Panc1 (cell line): ENCODE data around the gene CAST. TPM values are rescaled to one million over a fixed set of nuclear protein-coding genes. Genes with fewer than 3 reads are reported as not detected.
"Not testable (repeated sequence)": the region's sequence is repeated elsewhere in the genome, so short reads cannot be mapped to it uniquely, and the experiment has no call there.

Experiments used
- ATAC-seq: fragments of 200-7000 bp; cut with Tn5 transposase; 2 replicates; pipeline ENCODE4 v1.9.1; 2020; ENCODE audit warnings: mild to moderate bottlenecking, moderate library complexity
- BruUV-seq: library from RNA; stranded (reverse); fragments of 400-500 nt; replicated peaks from 2 replicates; lab custom pipeline; 2021; lab: Mats Ljungman, UMichigan
- CTCF ChIA-PET: fragments of 300-600 bp; sonication (Branson Sonifier 250); formaldehyde crosslinking; loops from one replicate; lab custom pipeline; 2022; ENCODE audit warnings: antibody characterized with exemption; lab: Charles Lee
- POLR2A ChIA-PET: fragments of 300-600 bp; sonication (Branson Sonifier 250); formaldehyde crosslinking; loops from one replicate; lab custom pipeline; 2022; ENCODE audit warnings: antibody characterized with exemption; lab: Charles Lee
- DNase-seq: peaks from one replicate; pipeline ENCODE4 v3.0.0-alpha.2; 2010; ENCODE audit warnings: low read depth, low spot score
- H3K27ac ChIP-seq: 2 replicates; pipeline ENCODE4 v1.5.1; 2011; ENCODE audit warnings: mild to moderate bottlenecking, low read length, inconsistent platforms
- H3K27me3 ChIP-seq: fragments of 200-500 bp; sonication (Bioruptor generic); 2 replicates; pipeline ENCODE4 v1.6.0; 2014; ENCODE audit warnings: low read length, inconsistent platforms; ENCODE audit not compliant: control insufficient read depth, insufficient read depth
- H3K36me3 ChIP-seq: fragments of 200-500 bp; sonication (Bioruptor generic); 2 replicates; pipeline ENCODE4 v1.5.1; 2014; ENCODE audit warnings: inconsistent platforms, mild to moderate bottlenecking, low read length, moderate library complexity; ENCODE audit not compliant: control insufficient read depth, insufficient read depth
- H3K4me1 ChIP-seq: 2 replicates; pipeline ENCODE4 v1.5.1; 2011; ENCODE audit warnings: inconsistent platforms, mild to moderate bottlenecking, low read length, moderate library complexity; ENCODE audit not compliant: control insufficient read depth, insufficient read depth
- H3K4me3 ChIP-seq, 2 experiments: 2 replicates each; pipeline ENCODE4 v1.5.1; 2011 to 2012; ENCODE audit warnings: low read depth in 2 of 2, low read length in 2 of 2, mild to moderate bottlenecking in 2 of 2, inconsistent platforms in 1 of 2, moderate library complexity in 1 of 2
- H3K9me3 ChIP-seq: fragments of 200-500 bp; sonication (Bioruptor generic); 2 replicates; pipeline ENCODE4 v1.5.1; 2014; ENCODE audit warnings: low read depth, mild to moderate bottlenecking, inconsistent platforms, low read length, moderate library complexity; ENCODE audit not compliant: control insufficient read depth, insufficient read depth
- POLR2AphosphoS5 ChIP-seq: IDR thresholded peaks from 2 replicates; pipeline ENCODE4 v1.6.1; 2012; ENCODE audit warnings: mild to moderate bottlenecking, low read depth, low read length, moderate library complexity
- SIN3A ChIP-seq: IDR thresholded peaks from 2 replicates; pipeline ENCODE4 v1.6.1; 2012; ENCODE audit warnings: low read depth, mild to moderate bottlenecking, low read length, moderate library complexity, borderline replicate concordance; ENCODE audit not compliant: insufficient read depth
- TCF7L2 ChIP-seq: IDR thresholded peaks from 2 replicates; pipeline ENCODE4 v1.6.1; 2011; ENCODE audit warnings: mild to moderate bottlenecking, low read depth, low read length, inconsistent platforms
- in situ Hi-C: cut with HindIII; loops from 2 replicates; pipeline ENCODE4 v1.10.0; 2016; ENCODE audit warnings: low sequenced_read_pairs, low pct_unique_long_range_greater_than_20kb
- intact Hi-C: fragments of 100-400 bp; cut with micrococcal nuclease; formaldehyde crosslinking; loops from one replicate; pipeline ENCODE4 v1.10.0; 2022; ENCODE audit not compliant: unreplicated experiment
- total RNA-seq: library from RNA; stranded (reverse); gene quantifications from one replicate; pipeline ENCODE4 v1.2.1, GENCODE V29; 2021; ENCODE audit not compliant: unreplicated experiment
- TF ChIP-seq, protein P1 (sequence below), 2 experiments: IDR thresholded peaks; 2 replicates each; pipeline ENCODE4 v1.6.1; 2011 to 2012; ENCODE audit warnings: low read depth in 2 of 2, control low read depth in 1 of 2, low read length in 1 of 2, mild to moderate bottlenecking in 1 of 2, moderate library complexity in 1 of 2; ENCODE audit not compliant: insufficient read depth in 1 of 2
- TF ChIP-seq, protein P2 (sequence below): fragments of 450-650 bp; IDR thresholded peaks from 2 replicates; pipeline ENCODE4 v1.5.1; 2017; ENCODE audit warnings: mild to moderate bottlenecking

CAST gene
- total RNA-seq, 1 experiment from 2014 or later, result 212 TPM

DNA sequence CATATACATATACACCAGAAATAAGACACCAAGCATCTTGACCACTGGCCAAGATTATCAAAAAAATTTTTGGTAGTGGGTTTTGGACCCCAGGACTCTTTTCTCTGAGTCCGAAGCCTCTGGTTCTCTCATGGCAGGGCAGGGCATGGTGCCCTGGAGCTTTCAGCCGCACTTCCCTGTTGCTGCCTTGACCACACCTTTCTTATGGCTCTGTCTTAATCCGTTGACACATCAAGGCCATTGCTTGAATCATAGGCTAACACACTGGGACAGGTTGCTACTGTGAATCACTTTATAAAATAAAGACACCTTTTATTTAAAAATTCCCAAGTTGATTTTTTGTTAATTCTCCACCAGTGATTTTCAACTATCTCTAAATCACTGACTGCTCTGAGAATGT is 45.4 kb upstream of the CAST start:
- Histone ChIP-seq H3K9me3 (no peaks in the 10 kb centered on the region), H3K36me3 (no peaks in the 10 kb centered on the region), H3K27ac (no peak overlapping the region), H3K4me3 (no peak overlapping the region), H3K27me3 (peaks cover 3% of the 10 kb centered on the region; the same call in 1 of the 2 replicates), H3K4me1 (no peaks in the 10 kb centered on the region; the same call in 1 of the 2 replicates)
- BruUV-seq, result no TSS peak
- POLR2A ChIA-PET, result no interaction called here
- intact Hi-C loops, result loop anchor here (10.0 kb wide), 2 partner anchors 138 to 548 kb away; no protein-coding TSS in a partner anchor
- no peak for ATAC-seq
- no peak for DNase-seq
- in situ Hi-C loops, result no loop called here
- no peak for TF ChIP-seq TCF7L2
- TF ChIP-seq, protein P1, sequence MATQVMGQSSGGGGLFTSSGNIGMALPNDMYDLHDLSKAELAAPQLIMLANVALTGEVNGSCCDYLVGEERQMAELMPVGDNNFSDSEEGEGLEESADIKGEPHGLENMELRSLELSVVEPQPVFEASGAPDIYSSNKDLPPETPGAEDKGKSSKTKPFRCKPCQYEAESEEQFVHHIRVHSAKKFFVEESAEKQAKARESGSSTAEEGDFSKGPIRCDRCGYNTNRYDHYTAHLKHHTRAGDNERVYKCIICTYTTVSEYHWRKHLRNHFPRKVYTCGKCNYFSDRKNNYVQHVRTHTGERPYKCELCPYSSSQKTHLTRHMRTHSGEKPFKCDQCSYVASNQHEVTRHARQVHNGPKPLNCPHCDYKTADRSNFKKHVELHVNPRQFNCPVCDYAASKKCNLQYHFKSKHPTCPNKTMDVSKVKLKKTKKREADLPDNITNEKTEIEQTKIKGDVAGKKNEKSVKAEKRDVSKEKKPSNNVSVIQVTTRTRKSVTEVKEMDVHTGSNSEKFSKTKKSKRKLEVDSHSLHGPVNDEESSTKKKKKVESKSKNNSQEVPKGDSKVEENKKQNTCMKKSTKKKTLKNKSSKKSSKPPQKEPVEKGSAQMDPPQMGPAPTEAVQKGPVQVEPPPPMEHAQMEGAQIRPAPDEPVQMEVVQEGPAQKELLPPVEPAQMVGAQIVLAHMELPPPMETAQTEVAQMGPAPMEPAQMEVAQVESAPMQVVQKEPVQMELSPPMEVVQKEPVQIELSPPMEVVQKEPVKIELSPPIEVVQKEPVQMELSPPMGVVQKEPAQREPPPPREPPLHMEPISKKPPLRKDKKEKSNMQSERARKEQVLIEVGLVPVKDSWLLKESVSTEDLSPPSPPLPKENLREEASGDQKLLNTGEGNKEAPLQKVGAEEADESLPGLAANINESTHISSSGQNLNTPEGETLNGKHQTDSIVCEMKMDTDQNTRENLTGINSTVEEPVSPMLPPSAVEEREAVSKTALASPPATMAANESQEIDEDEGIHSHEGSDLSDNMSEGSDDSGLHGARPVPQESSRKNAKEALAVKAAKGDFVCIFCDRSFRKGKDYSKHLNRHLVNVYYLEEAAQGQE (IDR thresholded peaks at IDR 0.05; ENCODE audit: insufficient read depth in 1 of 2, low read depth in 2 of 2, low read length in 1 of 2), result no peak
- TF ChIP-seq, protein P2, sequence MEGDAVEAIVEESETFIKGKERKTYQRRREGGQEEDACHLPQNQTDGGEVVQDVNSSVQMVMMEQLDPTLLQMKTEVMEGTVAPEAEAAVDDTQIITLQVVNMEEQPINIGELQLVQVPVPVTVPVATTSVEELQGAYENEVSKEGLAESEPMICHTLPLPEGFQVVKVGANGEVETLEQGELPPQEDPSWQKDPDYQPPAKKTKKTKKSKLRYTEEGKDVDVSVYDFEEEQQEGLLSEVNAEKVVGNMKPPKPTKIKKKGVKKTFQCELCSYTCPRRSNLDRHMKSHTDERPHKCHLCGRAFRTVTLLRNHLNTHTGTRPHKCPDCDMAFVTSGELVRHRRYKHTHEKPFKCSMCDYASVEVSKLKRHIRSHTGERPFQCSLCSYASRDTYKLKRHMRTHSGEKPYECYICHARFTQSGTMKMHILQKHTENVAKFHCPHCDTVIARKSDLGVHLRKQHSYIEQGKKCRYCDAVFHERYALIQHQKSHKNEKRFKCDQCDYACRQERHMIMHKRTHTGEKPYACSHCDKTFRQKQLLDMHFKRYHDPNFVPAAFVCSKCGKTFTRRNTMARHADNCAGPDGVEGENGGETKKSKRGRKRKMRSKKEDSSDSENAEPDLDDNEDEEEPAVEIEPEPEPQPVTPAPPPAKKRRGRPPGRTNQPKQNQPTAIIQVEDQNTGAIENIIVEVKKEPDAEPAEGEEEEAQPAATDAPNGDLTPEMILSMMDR, result no peak
- TF ChIP-seq SIN3A, result no peak
- no peak for TF ChIP-seq POLR2AphosphoS5
- CTCF ChIA-PET, result interaction anchor here (0.6 kb wide), 1 partner anchor 136 kb away, joined by 13 read pairs; no protein-coding TSS in a partner anchor

DNA sequence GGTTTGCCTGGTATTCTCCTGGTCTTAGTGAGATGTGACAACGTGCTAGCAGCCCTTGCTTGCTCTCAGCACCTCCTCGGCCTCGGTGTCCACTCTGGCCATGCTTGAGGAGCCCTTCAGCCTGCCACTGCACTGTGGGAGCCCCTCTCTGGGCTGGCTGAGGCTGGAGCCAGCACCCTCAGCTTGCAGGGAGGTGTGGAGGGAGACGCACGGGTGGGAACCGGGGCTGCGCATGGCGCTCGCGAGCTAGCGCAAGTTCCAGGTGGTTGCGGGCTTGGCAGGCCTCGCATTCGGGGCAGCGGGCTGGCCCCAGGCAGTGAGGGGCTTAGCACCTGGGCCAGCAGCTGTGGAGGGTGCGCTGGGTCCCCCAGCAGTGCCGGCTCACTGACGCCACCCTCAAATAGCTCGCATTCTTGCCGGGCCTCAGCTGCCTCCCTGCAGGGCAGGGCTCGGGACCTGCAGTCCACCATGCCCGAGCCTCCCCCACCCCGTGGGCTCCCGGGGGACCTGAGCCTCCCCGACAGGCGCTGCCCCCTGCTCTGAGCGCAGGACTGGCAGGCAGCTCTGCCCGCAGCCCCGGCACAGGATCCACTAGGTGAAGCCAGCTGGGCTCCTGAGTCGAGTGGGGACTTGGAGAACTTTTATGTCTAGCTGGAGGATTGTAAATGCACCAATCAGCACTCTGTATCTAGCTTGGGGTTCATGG is 43.7 kb upstream of the CAST start:
- CTCF ChIA-PET, ATAC-seq, H3K27me3 ChIP-seq, H3K4me1 ChIP-seq, H3K36me3 ChIP-seq, H3K4me3 ChIP-seq, POLR2A ChIA-PET, BruUV-seq, H3K27ac ChIP-seq, DNase-seq, H3K9me3 ChIP-seq, in situ Hi-C loops: not testable (repeated sequence)
- intact Hi-C loops, result loop anchor here (10.0 kb wide), 2 partner anchors 136 to 546 kb away; no protein-coding TSS in a partner anchor

DNA sequence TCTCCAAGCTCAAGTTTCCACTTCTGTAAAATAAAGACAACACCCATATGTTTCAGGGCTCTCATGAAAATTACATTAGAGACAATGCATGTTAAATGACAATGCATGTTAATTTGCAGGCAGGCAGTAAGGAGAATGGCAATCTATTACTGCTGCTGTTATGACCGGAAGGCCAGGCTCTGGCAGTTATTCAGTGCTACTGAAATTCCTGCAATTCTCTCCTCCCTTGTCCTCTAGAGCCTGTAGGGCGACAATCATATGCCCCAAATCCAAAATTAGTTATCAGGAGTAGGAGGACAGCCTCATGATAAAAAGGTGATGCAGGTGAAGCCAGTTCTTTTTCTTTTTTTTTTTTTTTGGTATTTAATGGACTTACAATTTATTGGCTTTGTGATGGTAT is 42.2 kb upstream of the CAST start:
- no peaks in the 10 kb centered on the region for H3K27me3 ChIP-seq
- ChIA-PET POLR2A (no interaction called here), CTCF (no interaction called here)
- no peak overlapping the region for H3K27ac ChIP-seq
- no peak for TF ChIP-seq POLR2AphosphoS5
- TF ChIP-seq, protein P1 (IDR thresholded peaks at IDR 0.05; ENCODE audit: insufficient read depth in 1 of 2, low read depth in 2 of 2, low read length in 1 of 2), result no peak
- TF ChIP-seq SIN3A, result no peak
- no peak for TF ChIP-seq TCF7L2
- TF ChIP-seq, protein P2, result no peak
- no peaks in the 10 kb centered on the region for H3K9me3 ChIP-seq
- no peaks in the 10 kb centered on the region for H3K4me1 ChIP-seq
- in situ Hi-C loops, result no loop called here
- ATAC-seq (no peak), DNase-seq (no peak)
- intact Hi-C loops, result loop anchor here (10.0 kb wide), 2 partner anchors 135 to 545 kb away; no protein-coding TSS in a partner anchor
- H3K4me3 ChIP-seq, result no peak overlapping the region
- BruUV-seq, result no TSS peak
- no peaks in the 10 kb centered on the region for H3K36me3 ChIP-seq
